Right cardiac atrium (tissue), 5 donors: Measurements from ENCODE around the gene AGR3. TPM values are rescaled to one million over a fixed set of nuclear protein-coding genes. Genes with fewer than 3 reads are reported as not detected.

Source experiments
- ATAC-seq, 2 donors: fragments of 200-7000 bp; cut with Tn5 transposase; one replicate each; pipeline versions ENCODE4 v1.8.0 to v1.9.1; 2020; ENCODE audit warnings: moderate library complexity in 2 of 2, mild to moderate bottlenecking in 1 of 2
- DNase-seq, 3 donors: peaks; one replicate each; pipeline ENCODE4 v3.0.0-alpha.2; 2020
- H3K27ac ChIP-seq: one replicate; pipeline ENCODE4 v1.5.1; 2013; ENCODE audit warnings: mild to moderate bottlenecking, low read length, control low read depth, moderate library complexity
- H3K27me3 ChIP-seq: one replicate; pipeline ENCODE4 v1.6.1; 2013; ENCODE audit not compliant: control insufficient read depth, insufficient read depth
- H3K4me1 ChIP-seq: one replicate; pipeline ENCODE4 v1.6.1; 2013; ENCODE audit warnings: low read length; ENCODE audit not compliant: control insufficient read depth, insufficient read depth
- H3K4me3 ChIP-seq: one replicate; pipeline ENCODE4 v1.5.1; 2013; ENCODE audit warnings: low read length, control low read depth
- H3K9me3 ChIP-seq: one replicate; pipeline ENCODE4 v1.6.1; 2013; ENCODE audit warnings: low read length; ENCODE audit not compliant: control insufficient read depth
- WGBS: extraction: QIAGEN DNeasy Blood & Tissue Kit; methylation state at CpG from one replicate; pipeline ENCODE4 v1.1.7; 2013; 5-methylcytosine and 5-hydroxymethylcytosine counted together
- intact Hi-C, 4 donors: fragments of 100-400 bp; cut with DNase I; formaldehyde crosslinking; loops; one replicate each; pipeline versions ENCODE4 v1.11.0 to v1.14.0; 2022 to 2023
- long read RNA-seq, 4 donors: library from polyadenylated mRNA; unstranded; transcript quantifications; one replicate each; pipeline ENCODE4 v2.0.0, GENCODE V29; 2020 to 2021
- polyA plus RNA-seq: library from polyadenylated mRNA; stranded (reverse); fragments of 200-250 nt; gene quantifications from one replicate; pipeline ENCODE4 v1.2.3, GENCODE V29; 2013
- total RNA-seq, 4 donors: library from RNA; stranded (reverse); fragmentation: NEBNext Ultra II Directional; extraction: Animal tissue kit (Norgen Biotek cat#: 25700); gene quantifications; one replicate each; pipeline ENCODE4 v1.2.1, GENCODE V29; 2021
- donor health status: healthy with polysubstance abuse.
- donor health status: DM: no; HTN: yes; CAD: no.
- donor health status: DM: no; HTN: no; CAD: no.
- donor health status: DM: no; HTN: yes; CAD: no; lungs with severe emphysema.
- donor health status: DM: yes; HTN: yes; CAD: no.

AGR3 gene
- not detected for total RNA-seq
- polyA plus RNA-seq, result not detected
- long read RNA-seq, donor 1, result 0 reads
- long read RNA-seq, donor 2, result 0 reads
- long read RNA-seq, donor 3, result 0 reads
- long read RNA-seq, donor 4, result 0 reads

DNA sequence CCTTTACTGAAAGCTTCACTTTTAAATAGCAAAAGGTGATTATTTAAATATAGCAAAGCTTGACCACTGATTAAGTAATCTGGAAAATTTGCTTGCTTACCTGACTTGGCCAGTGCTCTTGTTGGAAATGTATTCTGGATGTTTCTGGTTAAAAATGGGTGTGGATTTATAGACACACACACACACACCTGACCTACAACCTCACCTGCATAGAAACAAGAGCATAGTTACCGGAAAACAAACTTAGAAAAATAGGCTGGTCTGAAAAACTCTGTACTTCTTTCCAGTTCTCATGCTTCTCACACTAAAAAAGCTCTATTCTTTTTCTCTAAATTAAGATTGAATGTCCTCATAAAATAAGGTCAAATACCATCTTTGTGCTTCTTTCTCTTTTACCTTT lies at the start of gene AGR3:
AGR3 (minus strand) TSS at position 140 of the 400 bp plus-strand sequence. CDS start 3,365 bp downstream, outside the sequence.
- 95% methylated on average over 1 of the region's 1 CpG for WGBS
- no peak within 1 kb of the TSS for H3K4me3 ChIP-seq
- ATAC-seq (no peak), DNase-seq (no peak)
- intact Hi-C loops, result no loop called here
- no peaks in the 10 kb centered on the region for H3K9me3 ChIP-seq
- H3K27me3 ChIP-seq, result no peaks in the 10 kb centered on the region
- no peak within 1 kb of the TSS for H3K27ac ChIP-seq
- H3K4me1 ChIP-seq, result no peaks in the 10 kb centered on the region

DNA sequence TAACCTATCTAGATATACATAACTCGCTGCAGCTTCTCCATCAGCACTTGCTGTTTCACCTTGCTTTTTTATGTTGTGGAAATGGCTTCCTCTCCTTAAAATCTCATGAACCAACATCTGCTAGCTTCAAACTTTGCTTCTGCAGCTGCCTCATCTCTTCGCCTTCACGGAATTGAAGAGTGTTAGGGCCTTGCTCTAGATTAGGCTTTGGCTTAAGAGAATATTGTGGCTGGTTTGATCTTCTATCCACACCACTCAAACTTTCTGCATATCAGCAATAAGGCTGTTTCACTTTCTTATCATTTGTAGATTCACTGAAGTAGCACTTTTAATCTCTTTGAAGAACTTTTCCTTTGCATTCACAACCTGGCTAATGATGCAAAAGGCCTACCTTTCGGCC lies 49.2 kb upstream of the AGR3 start:
- no peak for ATAC-seq
- H3K4me1 ChIP-seq, result no peaks in the 10 kb centered on the region
- H3K9me3 ChIP-seq, result no peaks in the 10 kb centered on the region
- no peak overlapping the region for H3K27ac ChIP-seq
- H3K27me3 ChIP-seq, result no peaks in the 10 kb centered on the region
- WGBS, result 98% methylated on average over 4 of the region's 4 CpGs
- no peak overlapping the region for H3K4me3 ChIP-seq
- DNase-seq, result no peak
- intact Hi-C loops, result no loop called here

DNA sequence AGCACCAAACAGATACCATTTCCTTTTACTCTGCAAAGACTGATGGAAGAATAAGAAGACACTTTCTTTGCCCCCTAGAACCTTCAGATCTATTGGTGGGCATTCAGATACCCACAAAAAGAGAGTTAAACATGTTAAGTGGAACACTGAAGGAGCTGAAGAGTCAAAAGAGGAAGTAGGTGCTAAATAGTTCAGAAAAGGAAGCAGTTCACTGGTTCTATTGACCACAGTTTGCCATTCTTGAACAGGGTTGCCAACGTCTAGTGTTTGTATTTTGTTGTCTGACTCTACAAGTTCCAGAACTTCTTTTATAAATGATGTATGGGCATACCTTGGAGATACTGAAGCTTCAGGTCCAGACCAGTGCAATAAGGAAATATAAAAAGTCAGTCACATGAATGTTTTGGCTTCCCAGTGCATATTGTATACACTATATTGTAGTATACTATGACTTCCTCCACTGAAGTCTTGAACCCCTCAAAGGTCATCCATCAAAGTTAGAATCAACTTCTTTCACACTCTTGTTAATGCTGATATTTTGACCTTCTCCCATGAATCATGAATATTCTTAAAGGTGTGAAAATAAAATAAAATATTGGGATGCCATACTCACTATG lies 47.5 kb upstream of the AGR3 start:
- Histone ChIP-seq H3K27me3 (no peaks in the 10 kb centered on the region), H3K27ac (no peak overlapping the region), H3K4me3 (no peak overlapping the region), H3K9me3 (no peaks in the 10 kb centered on the region), H3K4me1 (no peaks in the 10 kb centered on the region)
- WGBS, result 61% methylated on average over 1 of the region's 1 CpG
- intact Hi-C loops, result no loop called here
- ATAC-seq (no peak), DNase-seq (no peak)

DNA sequence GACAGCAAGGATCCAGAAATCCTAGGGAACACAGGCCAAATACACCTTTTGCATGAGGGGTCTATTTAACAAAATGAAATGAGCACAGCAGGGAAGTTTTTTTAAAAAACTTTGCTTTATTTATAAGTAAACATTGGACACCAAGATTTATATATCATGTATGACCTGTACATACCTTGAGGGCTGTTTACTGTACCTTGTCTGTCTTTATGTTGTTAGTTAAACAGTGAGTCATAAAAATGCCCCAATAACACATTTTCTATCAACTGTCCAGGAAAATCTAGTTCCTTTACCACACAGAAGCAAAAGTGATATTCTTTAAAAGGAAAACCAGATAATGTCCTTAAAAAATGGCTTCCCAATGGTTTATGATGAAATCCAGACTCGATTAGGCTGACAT lies 45.1 kb upstream of the AGR3 start:
- 82% methylated on average over 1 of the region's 1 CpG for whole genome bisulfite sequencing
- no peak for DNase-seq
- ATAC-seq, result no peak
- intact Hi-C loops, result no loop called here
- Histone ChIP-seq H3K27ac (no peak overlapping the region), H3K4me1 (no peaks in the 10 kb centered on the region), H3K27me3 (no peaks in the 10 kb centered on the region), H3K9me3 (no peaks in the 10 kb centered on the region), H3K4me3 (no peak overlapping the region)

DNA sequence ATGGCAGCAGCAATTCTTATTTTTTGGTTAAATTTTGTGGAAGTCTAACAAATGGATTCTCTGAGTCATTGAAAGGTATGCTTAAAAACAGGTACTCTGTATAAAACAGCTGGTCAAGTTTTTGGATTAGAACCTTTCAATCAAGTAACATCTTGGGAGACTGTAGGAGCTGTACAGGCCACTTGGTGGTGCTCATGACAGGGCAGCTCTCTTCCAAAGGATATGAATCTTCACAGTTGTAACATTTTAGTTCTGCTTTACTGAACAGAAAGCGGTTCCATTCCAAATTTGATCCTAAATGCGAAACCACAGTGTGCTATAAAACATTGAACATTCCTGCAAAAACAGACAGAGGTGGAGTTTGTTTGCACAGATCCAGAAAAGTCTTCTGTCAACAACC lies 44.5 kb upstream of the AGR3 start:
- H3K27me3 ChIP-seq, result no peaks in the 10 kb centered on the region
- no peak overlapping the region for H3K27ac ChIP-seq
- H3K4me1 ChIP-seq, result no peaks in the 10 kb centered on the region
- DNase-seq (peak in 2 of 3 donors; percentile 25 to 68), ATAC-seq (peak; percentile 81 to 86)
- 61% methylated on average over 2 of the region's 2 CpGs for WGBS
- H3K4me3 ChIP-seq, result no peak overlapping the region
- H3K9me3 ChIP-seq, result no peaks in the 10 kb centered on the region
- intact Hi-C loops, result no loop called here

DNA sequence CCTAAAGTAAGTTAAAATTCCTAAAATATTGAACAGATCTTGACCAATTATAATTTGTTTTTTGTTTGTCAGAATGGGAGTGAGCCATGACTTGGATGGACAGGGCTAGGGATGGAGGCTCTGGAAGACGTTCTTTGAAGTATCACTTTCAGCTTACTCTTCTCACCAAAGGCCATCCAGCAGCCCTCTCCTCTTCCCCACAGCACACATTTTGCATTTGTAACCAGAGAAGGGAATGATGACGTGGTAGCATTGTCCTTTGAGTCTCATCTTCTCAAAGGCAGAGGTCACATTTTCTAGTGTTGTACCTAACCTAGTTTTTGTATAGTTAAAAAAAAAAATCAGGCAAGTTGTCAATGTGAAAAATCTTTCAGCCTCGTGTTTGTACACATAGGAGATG lies 43.8 kb upstream of the AGR3 start:
- ATAC-seq (no peak), DNase-seq (no peak)
- WGBS, result 70% methylated on average over 3 of the region's 3 CpGs
- Histone ChIP-seq H3K27me3 (no peaks in the 10 kb centered on the region), H3K4me1 (no peaks in the 10 kb centered on the region), H3K9me3 (no peaks in the 10 kb centered on the region), H3K27ac (no peak overlapping the region), H3K4me3 (no peak overlapping the region)
- intact Hi-C loops, result no loop called here

DNA sequence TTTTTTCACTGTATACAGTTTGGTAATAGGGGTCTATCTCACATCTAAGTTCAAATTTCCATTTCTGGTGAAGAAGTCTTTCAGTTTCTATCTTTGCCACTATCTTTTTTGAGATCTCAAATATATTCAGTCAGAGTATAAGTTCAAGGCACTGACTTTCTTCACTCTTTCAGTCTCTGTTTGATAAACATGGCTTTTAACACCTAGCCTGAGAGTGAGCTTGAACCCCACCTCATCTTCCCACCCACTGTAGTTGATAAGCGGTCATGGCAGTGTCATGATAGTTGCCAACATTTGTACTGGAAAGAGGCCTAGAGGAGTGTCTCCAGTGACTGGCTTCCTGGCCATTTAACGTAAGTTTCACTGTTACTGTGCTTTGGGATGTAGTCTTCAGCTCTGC lies 41.2 kb upstream of the AGR3 start:
- DNase-seq, result no peak
- H3K9me3 ChIP-seq, result no peaks in the 10 kb centered on the region

DNA sequence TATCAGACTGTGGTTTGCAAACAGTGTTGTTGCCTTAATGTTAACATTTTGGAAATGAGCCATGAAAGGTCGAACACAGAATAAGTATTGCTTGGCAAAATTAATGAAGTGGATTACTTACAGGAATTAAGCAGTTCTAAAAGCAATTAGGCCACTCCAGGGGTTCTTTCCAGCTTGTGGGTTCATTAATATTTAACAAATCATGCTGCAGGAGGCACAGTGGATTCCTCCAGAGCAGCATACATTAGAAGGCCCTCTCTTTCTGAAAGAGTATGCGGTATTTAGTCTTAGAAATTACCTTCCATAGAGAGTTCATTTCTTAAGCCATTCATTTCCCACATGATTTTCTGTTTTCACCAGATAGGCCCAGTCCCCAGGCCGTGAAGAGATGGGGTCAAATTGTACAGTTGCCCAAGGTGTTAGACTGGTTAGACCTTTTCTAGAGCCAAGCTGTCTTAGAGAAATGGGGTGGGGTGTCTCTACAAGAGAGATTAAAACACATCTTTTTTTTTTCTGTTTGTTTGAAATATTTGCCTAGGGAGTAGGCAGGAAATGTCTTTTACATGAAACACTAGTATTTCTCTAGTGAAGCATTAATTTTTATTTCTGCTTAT lies 40.0 kb upstream of the AGR3 start:
- Histone ChIP-seq H3K4me3 (no peak overlapping the region), H3K9me3 (no peaks in the 10 kb centered on the region), H3K4me1 (no peaks in the 10 kb centered on the region), H3K27me3 (no peaks in the 10 kb centered on the region), H3K27ac (no peak overlapping the region)
- no peak for DNase-seq
- 66% methylated on average over 3 of the region's 3 CpGs for WGBS
- ATAC-seq, result no peak
- intact Hi-C loops, result no loop called here

More for the DNA sequence above, 41.2 kb upstream of the AGR3 start:
- Histone ChIP-seq H3K4me3 (no peak overlapping the region), H3K27ac (no peak overlapping the region), H3K4me1 (no peaks in the 10 kb centered on the region), H3K27me3 (no peaks in the 10 kb centered on the region)
- intact Hi-C loops, result no loop called here
- WGBS, result 69% methylated on average over 2 of the region's 2 CpGs
- peak in 1 of 2 donors; percentile 55 for ATAC-seq

DNA sequence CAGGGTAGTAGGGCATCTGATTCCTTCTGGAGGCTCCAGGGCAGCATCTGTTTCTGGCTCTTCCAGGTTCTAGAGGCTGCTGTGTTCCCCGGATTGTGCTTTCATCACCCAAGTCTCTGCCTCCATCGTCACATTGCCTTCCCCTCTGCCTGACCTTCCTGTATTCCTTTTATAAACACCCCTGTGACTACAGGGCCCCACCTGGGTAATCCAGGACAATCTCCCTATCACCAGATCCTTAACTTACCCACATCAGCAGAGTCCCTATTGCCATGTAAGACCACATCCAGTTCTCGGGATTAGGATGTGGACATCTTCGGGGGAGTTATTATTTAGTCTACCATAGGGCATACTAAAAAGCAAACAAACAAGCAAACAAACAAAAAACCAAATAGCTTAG lies 39.4 kb upstream of the AGR3 start:
- no peaks in the 10 kb centered on the region for H3K9me3 ChIP-seq
- H3K27ac ChIP-seq, result no peak overlapping the region
- DNase-seq (no peak), ATAC-seq (no peak)
- 76% methylated on average over 4 of the region's 4 CpGs for WGBS
- H3K4me1 ChIP-seq, result no peaks in the 10 kb centered on the region
- H3K4me3 ChIP-seq, result no peak overlapping the region
- intact Hi-C loops, result no loop called here
- H3K27me3 ChIP-seq, result no peaks in the 10 kb centered on the region

DNA sequence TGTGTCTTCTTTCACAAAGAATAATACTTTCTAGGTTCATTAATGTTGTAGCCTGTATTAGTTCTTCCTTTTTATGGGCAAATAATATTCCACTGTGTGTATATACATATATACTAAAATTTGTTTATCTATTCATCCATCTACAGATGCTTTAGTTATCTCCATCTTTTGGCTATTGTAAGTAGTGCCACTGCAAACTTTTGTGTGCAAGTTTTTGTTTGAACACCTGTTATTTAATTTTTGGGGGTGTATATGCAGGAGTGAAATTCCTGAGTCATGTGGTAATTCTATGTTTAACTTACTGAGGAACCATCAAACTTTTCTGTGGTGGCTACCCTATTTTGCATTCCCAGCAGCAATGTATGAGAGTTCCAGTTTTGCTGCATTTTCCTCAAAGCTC lies 37.7 kb upstream of the AGR3 start:
- DNase-seq (no peak), ATAC-seq (no peak)
- no peak overlapping the region for H3K4me3 ChIP-seq
- H3K9me3 ChIP-seq, result no peaks in the 10 kb centered on the region
- intact Hi-C loops, result loop anchor here (5.0 to 10.0 kb wide), 4 partner anchors 115 to 225 kb away; partner anchors contain the start of gene AGR2 (in 4 of the 4)
- H3K27me3 ChIP-seq, result no peaks in the 10 kb centered on the region
- no peaks in the 10 kb centered on the region for H3K4me1 ChIP-seq
- H3K27ac ChIP-seq, result no peak overlapping the region

DNA sequence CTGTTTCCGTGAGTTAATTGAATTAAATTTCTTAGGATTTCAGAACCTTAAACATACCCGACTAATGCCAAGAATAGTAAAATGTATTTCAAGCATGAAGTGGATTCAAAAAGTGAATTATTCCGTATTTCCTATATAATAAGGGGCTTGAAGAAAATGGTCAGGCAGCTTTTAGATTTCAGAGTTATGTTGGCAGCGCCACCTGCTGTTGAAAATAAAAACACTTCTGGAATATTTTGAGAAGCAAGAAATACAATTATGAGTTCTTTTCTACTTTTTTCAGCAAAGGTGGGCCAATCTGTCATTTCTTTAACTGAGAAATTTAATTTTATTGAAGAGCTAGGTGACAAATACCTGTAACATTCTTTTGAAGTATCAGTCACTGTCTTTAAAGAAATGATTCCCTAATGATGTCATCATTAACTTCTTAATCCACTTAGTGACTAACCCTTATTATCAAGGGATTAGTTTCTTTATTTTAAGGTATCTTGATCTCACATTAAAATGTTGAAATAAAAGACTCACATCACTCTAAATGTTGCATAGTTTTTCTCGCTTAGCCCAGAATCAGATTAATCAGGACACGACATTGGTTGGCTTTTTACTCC lies 36.6 kb upstream of the AGR3 start:
- Histone ChIP-seq H3K9me3 (no peaks in the 10 kb centered on the region), H3K27ac (no peak overlapping the region), H3K27me3 (no peaks in the 10 kb centered on the region), H3K4me3 (no peak overlapping the region), H3K4me1 (no peaks in the 10 kb centered on the region)
- no peak for ATAC-seq
- DNase-seq, result no peak
- WGBS, result 48% methylated on average over 6 of the region's 6 CpGs
- intact Hi-C loops, result loop anchor here (5.0 to 10.0 kb wide), 4 partner anchors 114 to 224 kb away; partner anchors contain the start of gene AGR2 (in 4 of the 4)
